Measurements from ENCODE around the gene STMN3.

- TF ChIP-seq EZH2 (IDR thresholded peaks at IDR 0.05; ENCODE audit: insufficient read depth, poor library complexity, severe bottlenecking) (no peak), EZH2phosphoT487 (IDR thresholded peaks at IDR 0.05; ENCODE audit: insufficient read depth, low read depth) (no peak)
Observed at GRCh38 chr20:63690003-63690897, 37.0 kb upstream of the STMN3 start.

Data from GM23248 (cell line).